CD4-positive, alpha-beta T cell (primary cell): ENCODE measurements around the gene CXorf58. TPM values are rescaled to one million over a fixed set of nuclear protein-coding genes. Genes with fewer than 3 reads are reported as not detected.

ENCODE experiments used
- ATAC-seq: fragments of 200-7000 bp; cut with Tn5 transposase; one replicate; pipeline ENCODE4 v1.10.0; 2022; ENCODE audit warnings: mild to moderate bottlenecking; ENCODE audit not compliant: poor library complexity
- CTCF ChIA-PET: fragments of 350-600 bp; sonication (Branson Sonifier 250); formaldehyde crosslinking; loops from one replicate; lab custom pipeline; 2021; ENCODE audit warnings: antibody characterized with exemption, inconsistent platforms; lab: Charles Lee
- POLR2A ChIA-PET: fragments of 350-600 bp; sonication (Branson Sonifier 250); formaldehyde crosslinking; loops from one replicate; lab custom pipeline; 2021; ENCODE audit warnings: antibody characterized with exemption, inconsistent platforms; lab: Charles Lee
- DNase-seq, 14 experiments: peaks; one replicate each; pipeline ENCODE4 v3.0.0-alpha.2; 2013 to 2020; ENCODE audit warnings: mixed read lengths in 2 of 14
- H3K27ac ChIP-seq, 2 donors: one replicate each; pipeline versions ENCODE4 v1.5.1 to v1.7.0; 2013; ENCODE audit warnings: low read length in 2 of 2, low read depth in 1 of 2, mild to moderate bottlenecking in 1 of 2
- H3K27me3 ChIP-seq, 2 experiments: 1 replicate in 1 of 2; 2 replicates in 1 of 2; pipeline versions ENCODE4 v1.6.1 to v1.7.0; 2013; ENCODE audit warnings: low read length in 2 of 2, control low read depth in 1 of 2, mild to moderate bottlenecking in 1 of 2, moderate library complexity in 1 of 2; ENCODE audit not compliant: insufficient read depth in 2 of 2, control insufficient read depth in 1 of 2
- H3K36me3 ChIP-seq: one replicate; pipeline ENCODE4 v1.6.1; 2013; ENCODE audit warnings: low read length, control low read depth; ENCODE audit not compliant: insufficient read depth
- H3K4me1 ChIP-seq: one replicate; pipeline ENCODE4 v1.6.1; 2013; ENCODE audit warnings: low read length, control low read depth; ENCODE audit not compliant: insufficient read depth
- H3K4me3 ChIP-seq: one replicate; pipeline ENCODE4 v1.5.1; 2013; ENCODE audit warnings: mild to moderate bottlenecking, low read length, moderate library complexity
- H3K9me3 ChIP-seq, 2 experiments: 1 replicate in 1 of 2; 2 replicates in 1 of 2; pipeline versions ENCODE4 v1.6.1 to v1.7.0; 2013; ENCODE audit warnings: low read length in 2 of 2, mild to moderate bottlenecking in 2 of 2, control low read depth in 1 of 2, moderate library complexity in 1 of 2; ENCODE audit not compliant: control insufficient read depth in 1 of 2, insufficient read depth in 1 of 2
- H3K27ac Mint-ChIP-seq: one replicate; pipeline ENCODE4 v1.8.0; 2020; ENCODE audit warnings: mixed read lengths
- H3K27me3 Mint-ChIP-seq: one replicate; pipeline ENCODE4 v1.8.0; 2021; ENCODE audit warnings: mixed read lengths
- H3K36me3 Mint-ChIP-seq: one replicate; pipeline ENCODE4 v1.8.0; 2021; ENCODE audit warnings: low read depth, mixed read lengths
- H3K4me1 Mint-ChIP-seq: one replicate; pipeline ENCODE4 v1.8.0; 2021; ENCODE audit warnings: low read depth, mixed read lengths
- H3K4me3 Mint-ChIP-seq: one replicate; pipeline ENCODE4 v1.8.0; 2020; ENCODE audit warnings: mild to moderate bottlenecking, mixed read lengths
- H3K9me3 Mint-ChIP-seq: one replicate; pipeline ENCODE4 v1.8.0; 2020; ENCODE audit warnings: mixed read lengths
- intact Hi-C, 2 experiments: fragments of 100-400 bp; cut with DNase I in 1 of 2; cut with micrococcal nuclease in 1 of 2; formaldehyde crosslinking; loops; one replicate each; pipeline versions ENCODE4 v1.15.1 to v1.9.0; 2023 to 2025; cut with DNase I, micrococcal nuclease
- total RNA-seq, 174 experiments: library from RNA in 2 of 174; stranded (reverse) in 2 of 174; gene quantifications; one replicate each; pipeline ENCODE4 v1.2.3 and lab custom pipeline; 2021 to 2026
- TF ChIP-seq, protein P1 (sequence below): fragments of 200-600 bp; IDR thresholded peaks from one replicate; pipeline ENCODE4 v1.8.0; 2022; ENCODE audit warnings: antibody characterized with exemption, mild to moderate bottlenecking

The CXorf58 gene
- total RNA-seq, 2 experiments from 2014 or later = not detected

DNA sequence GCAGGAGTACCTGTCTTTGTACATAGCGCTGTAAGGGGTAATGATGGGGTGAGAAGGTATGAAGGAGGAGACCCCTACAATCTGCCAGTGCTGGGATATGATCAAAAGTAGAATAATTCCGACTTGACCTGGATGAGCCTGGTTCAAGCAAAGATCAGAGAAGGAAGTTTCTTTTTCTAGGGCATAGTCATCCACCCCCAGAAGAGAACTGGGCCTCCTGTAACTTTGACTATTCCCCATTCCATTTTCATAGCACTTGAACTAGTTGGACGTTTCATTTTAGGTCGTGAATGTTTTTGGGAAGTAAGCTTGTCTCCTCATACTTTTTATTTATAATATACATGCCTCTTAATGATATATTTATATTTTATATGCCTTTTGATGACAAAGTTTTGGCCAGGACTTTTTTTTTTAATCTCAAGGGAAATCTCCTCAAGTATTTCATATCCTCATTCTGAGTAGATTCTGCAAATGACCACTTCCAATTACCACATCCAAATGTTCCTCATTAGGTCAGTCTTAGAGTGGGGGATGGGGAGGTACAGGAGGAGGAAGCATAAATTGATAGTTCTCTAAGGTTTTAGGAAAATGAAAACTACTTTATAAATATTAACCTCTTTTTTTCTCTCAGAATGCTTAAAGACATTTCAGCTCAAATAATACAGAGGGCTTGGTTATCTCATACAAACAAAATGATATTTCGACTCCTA is 3.5 kb downstream of the CXorf58 start:
- Histone ChIP-seq H3K27me3 (no peaks in the 10 kb centered on the region), H3K27ac (no peak overlapping the region), H3K4me3 (no peak overlapping the region), H3K36me3 (no peaks in the 10 kb centered on the region), H3K9me3 (no peaks in the 10 kb centered on the region), H3K4me1 (peaks cover 13% of the 10 kb centered on the region)
- TF ChIP-seq, protein P1, sequence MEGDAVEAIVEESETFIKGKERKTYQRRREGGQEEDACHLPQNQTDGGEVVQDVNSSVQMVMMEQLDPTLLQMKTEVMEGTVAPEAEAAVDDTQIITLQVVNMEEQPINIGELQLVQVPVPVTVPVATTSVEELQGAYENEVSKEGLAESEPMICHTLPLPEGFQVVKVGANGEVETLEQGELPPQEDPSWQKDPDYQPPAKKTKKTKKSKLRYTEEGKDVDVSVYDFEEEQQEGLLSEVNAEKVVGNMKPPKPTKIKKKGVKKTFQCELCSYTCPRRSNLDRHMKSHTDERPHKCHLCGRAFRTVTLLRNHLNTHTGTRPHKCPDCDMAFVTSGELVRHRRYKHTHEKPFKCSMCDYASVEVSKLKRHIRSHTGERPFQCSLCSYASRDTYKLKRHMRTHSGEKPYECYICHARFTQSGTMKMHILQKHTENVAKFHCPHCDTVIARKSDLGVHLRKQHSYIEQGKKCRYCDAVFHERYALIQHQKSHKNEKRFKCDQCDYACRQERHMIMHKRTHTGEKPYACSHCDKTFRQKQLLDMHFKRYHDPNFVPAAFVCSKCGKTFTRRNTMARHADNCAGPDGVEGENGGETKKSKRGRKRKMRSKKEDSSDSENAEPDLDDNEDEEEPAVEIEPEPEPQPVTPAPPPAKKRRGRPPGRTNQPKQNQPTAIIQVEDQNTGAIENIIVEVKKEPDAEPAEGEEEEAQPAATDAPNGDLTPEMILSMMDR = no peak
- CTCF ChIA-PET = no interaction called here
- ATAC-seq (no peak), DNase-seq (no peak)
- H3K27ac Mint-ChIP-seq = no peak overlapping the region
- H3K4me3 Mint-ChIP-seq = no peak overlapping the region
- H3K27me3 Mint-ChIP-seq = no peaks in the 10 kb centered on the region
- peaks cover 14% of the 10 kb centered on the region for H3K4me1 Mint-ChIP-seq
- intact Hi-C loops = loop anchor here in 1 of 2 experiments (5.0 kb wide), 1 partner anchor 36 kb away; no protein-coding TSS in a partner anchor
- H3K9me3 Mint-ChIP-seq = no peaks in the 10 kb centered on the region
- POLR2A ChIA-PET = no interaction called here
- H3K36me3 Mint-ChIP-seq = no peaks in the 10 kb centered on the region

DNA sequence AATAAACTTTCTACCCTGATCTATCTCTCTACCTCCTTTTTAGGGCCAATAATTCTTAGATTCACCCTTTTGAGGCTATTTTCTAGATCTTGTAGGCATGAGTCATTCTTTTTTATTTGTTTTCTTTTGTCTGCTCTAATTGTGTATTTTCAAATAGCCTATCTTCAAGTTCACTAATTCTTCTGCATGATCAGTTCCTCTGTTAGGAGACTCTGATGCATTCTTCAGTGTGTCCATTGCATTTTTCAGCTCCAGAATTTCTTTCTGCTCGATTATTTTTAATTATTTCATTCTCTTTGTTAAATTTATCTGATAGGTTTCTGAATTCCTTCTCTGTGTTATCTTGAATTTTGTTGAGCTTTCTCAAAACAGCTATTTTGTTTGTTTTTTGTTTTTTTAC is 11.3 kb downstream of the CXorf58 start:
- ATAC-seq (no peak), DNase-seq (no peak)
- Mint-ChIP-seq H3K4me3 (no peak overlapping the region), H3K36me3 (no peaks in the 10 kb centered on the region), H3K4me1 (no peaks in the 10 kb centered on the region), H3K9me3 (no peaks in the 10 kb centered on the region), H3K27ac (no peak overlapping the region), H3K27me3 (no peaks in the 10 kb centered on the region)
- CTCF ChIA-PET = no interaction called here
- no peaks in the 10 kb centered on the region for H3K4me1 ChIP-seq
- H3K36me3 ChIP-seq = no peaks in the 10 kb centered on the region
- TF ChIP-seq, protein P1 = no peak
- no peaks in the 10 kb centered on the region for H3K9me3 ChIP-seq
- no peak overlapping the region for H3K4me3 ChIP-seq
- H3K27ac ChIP-seq = no peak overlapping the region
- POLR2A ChIA-PET = no interaction called here
- no peaks in the 10 kb centered on the region for H3K27me3 ChIP-seq
- intact Hi-C loops = no loop called here

DNA sequence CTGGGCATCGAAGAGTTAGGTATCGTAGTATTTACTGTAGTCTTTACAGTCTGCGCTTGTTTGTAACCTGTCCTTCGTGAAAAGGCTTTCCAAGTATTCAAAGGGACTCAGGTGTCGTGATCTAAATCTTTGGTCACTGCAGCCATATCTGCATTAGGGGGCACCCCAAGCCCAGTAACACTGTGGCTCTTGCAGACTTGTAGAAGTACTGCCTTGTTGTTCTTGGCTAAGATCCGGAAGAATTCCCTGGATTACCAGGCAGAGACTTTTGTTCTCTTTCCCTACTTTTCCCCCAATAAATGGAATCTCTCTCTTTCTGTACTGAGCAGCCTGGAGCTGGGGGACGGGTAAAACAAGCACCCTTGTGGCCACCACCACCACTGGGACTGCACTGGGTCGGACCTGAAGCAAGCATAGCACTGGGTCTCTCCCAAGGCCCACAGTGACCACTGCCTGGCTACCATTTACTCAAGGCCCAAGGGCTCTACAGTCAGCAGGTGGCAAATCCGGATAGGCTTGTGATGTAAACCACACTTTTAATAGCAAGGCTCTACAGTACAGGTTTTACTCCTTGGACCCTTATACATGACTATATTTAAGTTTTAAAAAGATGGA is 12.0 kb downstream of the CXorf58 start:
- TF ChIP-seq, protein P1 = no peak
- no peak overlapping the region for H3K4me3 ChIP-seq
- H3K36me3 Mint-ChIP-seq = no peaks in the 10 kb centered on the region
- intact Hi-C loops = no loop called here
- H3K27ac ChIP-seq = no peak overlapping the region
- no peaks in the 10 kb centered on the region for H3K4me1 Mint-ChIP-seq
- ChIA-PET POLR2A (no interaction called here), CTCF (no interaction called here)
- DNase-seq (peak in 1 of 14 experiments; percentile 6), ATAC-seq (no peak)
- H3K27me3 ChIP-seq = no peaks in the 10 kb centered on the region
- H3K9me3 Mint-ChIP-seq = no peaks in the 10 kb centered on the region
- no peaks in the 10 kb centered on the region for H3K27me3 Mint-ChIP-seq
- no peaks in the 10 kb centered on the region for H3K36me3 ChIP-seq
- no peak overlapping the region for H3K27ac Mint-ChIP-seq
- H3K9me3 ChIP-seq = no peaks in the 10 kb centered on the region
- H3K4me3 Mint-ChIP-seq = no peak overlapping the region
- no peaks in the 10 kb centered on the region for H3K4me1 ChIP-seq
